GM12878 (cell line): ENCODE data around the gene GXYLT1. TPM values are rescaled to one million over a fixed set of nuclear protein-coding genes. Genes with fewer than 3 reads are reported as not detected.

ENCODE experiments used
- ATAC-seq: fragments of 200-7000 bp; cut with Tn5 transposase; 3 replicates; pipeline ENCODE4 v1.9.1; 2020; ENCODE audit warnings: mild to moderate bottlenecking, moderate library complexity
- BruUV-seq: library from RNA; stranded (reverse); fragments of 400-500 nt; replicated peaks from 2 replicates; lab custom pipeline; 2021; lab: Mats Ljungman, UMichigan
- CTCF ChIA-PET: fragments of 300-600 bp; sonication (Branson Sonifier 250); formaldehyde crosslinking; extraction: SDS; loops from one replicate; lab custom pipeline; 2021; ENCODE audit warnings: inconsistent platforms; lab: Yijun Ruan, JAX
- POLR2A ChIA-PET: fragments of 350-600 bp; formaldehyde crosslinking; extraction: SDS; loops from one replicate; lab custom pipeline; 2021; ENCODE audit warnings: inconsistent platforms; lab: Charles Lee
- RAD21 ChIA-PET: fragments of 300-600 bp; sonication (Branson Sonifier 250); formaldehyde crosslinking; loops from one replicate; lab custom pipeline; 2023; ENCODE audit warnings: antibody characterized with exemption; ENCODE audit not compliant: unreplicated experiment; lab: Charles Lee
- SMC1A ChIA-PET: fragments of 300-600 bp; sonication (Branson Sonifier 250); formaldehyde crosslinking; loops from one replicate; lab custom pipeline; 2023; ENCODE audit not compliant: unreplicated experiment, uncharacterized antibody; lab: Charles Lee
- DNase-seq: peaks from one replicate; pipeline ENCODE4 v3.0.0-alpha.2; 2011; ENCODE audit warnings: low read depth, low spot score
- FAIRE-seq: peaks from 3 replicates; lab custom pipeline; 2011; peaks lifted over from hg19 to GRCh38; lab: Jason Lieb, UNC
- H2AFZ ChIP-seq: 2 replicates; pipeline ENCODE4 v1.6.0; 2011; ENCODE audit warnings: low read depth, low read length, control low read depth; ENCODE audit not compliant: control insufficient read depth
- H3K27ac ChIP-seq: 2 replicates; pipeline ENCODE4 v1.5.1; 2011; ENCODE audit warnings: control low read depth; ENCODE audit not compliant: control insufficient read depth, insufficient read depth
- H3K27me3 ChIP-seq, 2 experiments: replicated peaks in 1 of 2; 2 replicates each; pipeline versions ENCODE4 v1.6.0 to v1.6.1; 2011; ENCODE audit warnings: low read length in 1 of 2; ENCODE audit not compliant: control insufficient read depth in 2 of 2, insufficient read depth in 2 of 2
- H3K36me3 ChIP-seq, 2 experiments: 2 replicates each; pipeline ENCODE4 v1.5.1; 2011; ENCODE audit warnings: low read length in 1 of 2; ENCODE audit not compliant: control insufficient read depth in 2 of 2, insufficient read depth in 2 of 2
- H3K4me1 ChIP-seq: 2 replicates; pipeline ENCODE4 v1.6.1; 2011; ENCODE audit warnings: mild to moderate bottlenecking, low read length, moderate library complexity, mixed read lengths; ENCODE audit not compliant: control insufficient read depth, insufficient read depth
- H3K4me2 ChIP-seq: 2 replicates; pipeline ENCODE4 v1.6.0; 2011; ENCODE audit warnings: control low read depth; ENCODE audit not compliant: control insufficient read depth, insufficient read depth
- H3K4me3 ChIP-seq: fragments of 200-600 bp; sonication (generic); 2 replicates; pipeline ENCODE4 v1.5.1; 2016
- H3K79me2 ChIP-seq: 2 replicates; pipeline ENCODE4 v1.6.0; 2011; ENCODE audit warnings: low read length; ENCODE audit not compliant: control insufficient read depth, insufficient read depth
- H3K9ac ChIP-seq: 2 replicates; pipeline ENCODE4 v1.8.0; 2011; ENCODE audit warnings: low read length, control low read depth, mixed read lengths; ENCODE audit not compliant: control insufficient read depth, insufficient read depth
- H3K9me3 ChIP-seq: replicated peaks from 3 replicates; pipeline ENCODE4 v1.5.1; 2011; ENCODE audit warnings: mild to moderate bottlenecking, low read length; ENCODE audit not compliant: control insufficient read depth, insufficient read depth
- H4K20me1 ChIP-seq: 2 replicates; pipeline ENCODE4 v1.6.0; 2011; ENCODE audit not compliant: control insufficient read depth, insufficient read depth
- CHD2 ChIP-seq: IDR thresholded peaks from 2 replicates; pipeline ENCODE4 v1.6.1; 2011; ENCODE audit warnings: low read depth, low read length, improper control_type of control experiment, borderline replicate concordance
- ESRRA ChIP-seq: IDR thresholded peaks from 2 replicates; pipeline ENCODE4 v1.6.1; 2012; ENCODE audit warnings: mild to moderate bottlenecking, low read length, improper control_type of control experiment
- GATAD2B ChIP-seq: fragments of 450-650 bp; conservative IDR thresholded peaks from 2 replicates; pipeline ENCODE4 v1.6.1; 2017; ENCODE audit warnings: low read depth, mild to moderate bottlenecking, moderate library complexity
- JUNB ChIP-seq: IDR thresholded peaks from 2 replicates; pipeline ENCODE4 v1.6.1; 2016; ENCODE audit warnings: antibody characterized with exemption, mild to moderate bottlenecking
- KAT2A ChIP-seq: conservative IDR thresholded peaks from 2 replicates; pipeline ENCODE4 v1.6.1; 2011; ENCODE audit warnings: low read depth, low read length; ENCODE audit not compliant: control insufficient read depth
- RELA ChIP-seq: fragments of 450-650 bp; IDR thresholded peaks from 2 replicates; pipeline ENCODE4 v1.8.0; 2014; ENCODE audit warnings: borderline replicate concordance; ENCODE audit not compliant: partially characterized antibody
- REST ChIP-seq: IDR thresholded peaks from 2 replicates; pipeline ENCODE4 v1.6.1; 2012; ENCODE audit warnings: mild to moderate bottlenecking, low read depth, low read length
- SREBF2 ChIP-seq: IDR thresholded peaks from 2 replicates; pipeline ENCODE4 v1.6.1; 2012; ENCODE audit warnings: mild to moderate bottlenecking, low read length
- ZBTB11 ChIP-seq: fragments of 450-650 bp; formaldehyde crosslinking; IDR thresholded peaks from 2 replicates; pipeline ENCODE4 v1.5.0; 2022; ENCODE audit warnings: mild to moderate bottlenecking, missing genetic modification characterization
- WGBS: methylation state at CpG from one replicate; pipeline ENCODE4 v1.1.6; 2016; ENCODE audit warnings: low lambda C conversion rate; ENCODE audit not compliant: insufficient replicate concordance, insufficient coverage; ENCODE audit errors: missing lambda C conversion rate; 5-methylcytosine and 5-hydroxymethylcytosine counted together
- in situ Hi-C: fragments of 300-500 bp; cut with MboI; formaldehyde crosslinking; loops from 9 replicates; pipeline ENCODE4 v1.14.3; 2018; ENCODE audit warnings: mixed read lengths
- intact Hi-C: fragments of 100-400 bp; cut with micrococcal nuclease; formaldehyde crosslinking; loops from one replicate; pipeline ENCODE4 v1.14.2; 2022; ENCODE audit not compliant: unreplicated experiment
- polyA plus RNA-seq, 11 experiments: library from polyadenylated mRNA; depleted of rRNA in 4 of 11; unstranded in 6 of 11; stranded (reverse) in 5 of 11; fragments of >200 nt; fragmentation: Nextera tagmentation in 4 of 11; fragmentation: Illumina TruSeq in 1 of 11; extraction: Ambion mirVana in 4 of 11; extraction: Trizol in 1 of 11; gene quantifications; 1 replicate in 1 of 11; 2 replicates in 10 of 11; pipeline versions ENCODE4 v1.2.1 to v1.2.3, GENCODE V29; 2011 to 2016; ENCODE audit warnings: inconsistent platforms in 2 of 11, missing spikeins in 2 of 11, low read depth in 1 of 11
- total RNA-seq, 4 experiments: library from RNA; depleted of rRNA in 3 of 4; stranded (reverse); fragments of >200 nt in 3 of 4; fragmentation: Illumina TruSeq in 1 of 4; extraction: Trizol in 1 of 4; gene quantifications; 2 replicates each; pipeline versions ENCODE4 v1.2.1 to v1.2.3, GENCODE V29; 2013 to 2021

Gene GXYLT1
- total and polyA plus RNA-seq, 10 of the 15 experiments (the other 5 are each of a cell fraction or from before 2014, with no cell fraction given), result 2.3 to 14.9 (median 8.9) TPM

- TF ChIP-seq ZBTB11 (no peak), JUNB (no peak)
Observed at GRCh38 chr12:42118136-42118879, 26.4 kb downstream of the GXYLT1 start (continued).

GRCh38 chr12:42109031-42109430 is 35.6 kb downstream of the GXYLT1 start:
- ATAC-seq (no peak), DNase-seq (no peak), FAIRE-seq (no peak)
- H3K4me2 ChIP-seq, result no peak overlapping the region
- no peak overlapping the region for H2AFZ ChIP-seq
- H3K4me3 ChIP-seq, result no peak overlapping the region
- POLR2A ChIA-PET, result no interaction called here
- 100% methylated on average over 3 of the region's 3 CpGs for WGBS
- RAD21 ChIA-PET, result no interaction called here
- H3K9ac ChIP-seq, result no peak overlapping the region
- H4K20me1 ChIP-seq, result no peaks in the 10 kb centered on the region
- in situ Hi-C loops (no loop called here), intact Hi-C loops (no loop called here)
- SMC1A ChIA-PET, result interaction anchor here (0.8 to 1.2 kb wide), 4 partner anchors 10 to 60 kb away, joined by 3 to 6 read pairs (median 3); no protein-coding TSS in a partner anchor
- no TSS peak for BruUV-seq
- TF ChIP-seq CHD2 (no peak), SREBF2 (no peak), REST (no peak), ESRRA (no peak), RELA (no peak), KAT2A (no peak), GATAD2B (no peak)
- TF ChIP-seq, all 136 proteins: peak for 0
- H3K27me3 ChIP-seq, result no peaks in the 10 kb centered on the region
- no peaks in the 10 kb centered on the region for H3K4me1 ChIP-seq
- no peak overlapping the region for H3K27ac ChIP-seq
- no peaks in the 10 kb centered on the region for H3K79me2 ChIP-seq
- H3K9me3 ChIP-seq, result peaks cover 1% of the 10 kb centered on the region; the same call in 1 of the 3 replicates
- no peaks in the 10 kb centered on the region for H3K36me3 ChIP-seq
- CTCF ChIA-PET, result interaction anchor here (1.2 kb wide), 1 partner anchor 19 kb away, joined by 3 read pairs; no protein-coding TSS in a partner anchor
